Left ventricle myocardium superior (tissue), 1 donor: ENCODE results near the gene RAMACL. TPM values are rescaled to one million over a fixed set of nuclear protein-coding genes. Genes with fewer than 3 reads are reported as not detected.
"Not testable (repeated sequence)": the region's sequence is repeated elsewhere in the genome, so short reads cannot be mapped to it uniquely, and the experiment has no call there.

ENCODE experiments used
- ATAC-seq: fragments of 200-7000 bp; cut with Tn5 transposase; one replicate; pipeline ENCODE4 v1.9.1; 2020; ENCODE audit warnings: mild to moderate bottlenecking, moderate library complexity
- DNase-seq: peaks from one replicate; pipeline ENCODE4 v3.0.0-alpha.2; 2020
- intact Hi-C: fragments of 100-400 bp; cut with micrococcal nuclease; formaldehyde crosslinking; loops from one replicate; pipeline ENCODE4 v1.11.0; 2022
- total RNA-seq: library from RNA; stranded (reverse); fragmentation: NEBNext Ultra II Directional; extraction: Animal tissue kit (Norgen Biotek cat#: 25700); gene quantifications from one replicate; pipeline ENCODE4 v1.2.1, GENCODE V29; 2021
- donor health status: DM: no; HTN: yes; CAD: no; lungs with severe emphysema.

RAMACL gene
- total RNA-seq, 1 donor from 2014 or later, result 0.67 TPM

- no peak for ATAC-seq
- intact Hi-C loops, result no loop called here
- no peak for DNase-seq
Observed at GRCh38 chr6:166582258-166582657, 4.2 kb downstream of the RAMACL start.

GRCh38 chr6:166581801-166582200 is 4.7 kb downstream of the RAMACL start:
- DNase-seq, ATAC-seq, intact Hi-C loops: not testable (repeated sequence)

GRCh38 chr6:166581091-166581511 is 5.4 kb downstream of the RAMACL start:
- DNase-seq, result no peak
- intact Hi-C loops, result no loop called here
- ATAC-seq, result no peak

- ATAC-seq, result no peak
- no peak for DNase-seq
- intact Hi-C loops, result no loop called here
Observed at GRCh38 chr6:166580076-166581050, 6.1 kb downstream of the RAMACL start.

- DNase-seq (no peak), ATAC-seq (no peak)
- intact Hi-C loops, result no loop called here
Observed at GRCh38 chr6:166579237-166579850, 7.1 kb downstream of the RAMACL start.

- intact Hi-C loops, result no loop called here
- ATAC-seq (no peak), DNase-seq (no peak)
Observed at GRCh38 chr6:166578536-166579236, 7.8 kb downstream of the RAMACL start.

- ATAC-seq (peak; percentile 95), DNase-seq (peak; percentile 63)
- intact Hi-C loops, result no loop called here
Observed at GRCh38 chr6:166575205-166575604, 11.3 kb downstream of the RAMACL start.

GRCh38 chr6:166573511-166574216 is 12.8 kb downstream of the RAMACL start:
- intact Hi-C loops, result no loop called here
- DNase-seq, result no peak

GRCh38 chr6:166572370-166573261 is 13.9 kb downstream of the RAMACL start:
- ATAC-seq (peak; percentile 58), DNase-seq (no peak)
- intact Hi-C loops, result no loop called here

More at GRCh38 chr6:166573511-166574216, 12.8 kb downstream of the RAMACL start:
- no peak for ATAC-seq

GRCh38 chr6:166570929-166571713 is 15.4 kb downstream of the RAMACL start:
- no peak for ATAC-seq
- intact Hi-C loops, result no loop called here
- no peak for DNase-seq

GRCh38 chr6:166569206-166569605 is 17.3 kb downstream of the RAMACL start:
- no peak for ATAC-seq
- intact Hi-C loops, result no loop called here
- DNase-seq, result no peak

- intact Hi-C loops, result no loop called here
- DNase-seq, result no peak
- ATAC-seq, result no peak
Observed at GRCh38 chr6:166567813-166568212, 18.7 kb downstream of the RAMACL start.

- no peak for ATAC-seq
- intact Hi-C loops, result no loop called here
- no peak for DNase-seq
Observed at GRCh38 chr6:166567107-166567506, 19.4 kb downstream of the RAMACL start.

- ATAC-seq (no peak), DNase-seq (no peak)
- intact Hi-C loops, result no loop called here
Observed at GRCh38 chr6:166566026-166567011, 20.2 kb downstream of the RAMACL start.

- peak; percentile 72 for DNase-seq
- intact Hi-C loops, result no loop called here
- ATAC-seq, result peak; percentile 86
Observed at GRCh38 chr6:166565084-166565967, 21.2 kb downstream of the RAMACL start.
